22Rv1 (cell line): ENCODE data around the gene TXNDC11.

Experiments
- CTCF ChIP-seq: fragments of 450-650 bp; IDR thresholded peaks from 2 replicates; pipeline ENCODE4 v1.5.1; 2017; ENCODE audit warnings: mild to moderate bottlenecking
- ZFX ChIP-seq: fragments of 450-650 bp; IDR thresholded peaks from 2 replicates; pipeline ENCODE4 v1.6.1; 2017; ENCODE audit warnings: antibody characterized with exemption, borderline replicate concordance

- TF ChIP-seq CTCF (no peak), ZFX (no peak)
Observed at GRCh38 chr16:11708421-11708820, 34.2 kb downstream of the TXNDC11 start.
